HepG2 (cell line): Measurements from ENCODE around the gene FABP1. TPM values are rescaled to one million over a fixed set of nuclear protein-coding genes. Genes with fewer than 3 reads are reported as not detected.

Source experiments
- ATAC-seq: fragments of 200-7000 bp; cut with Tn5 transposase; 3 replicates; pipeline ENCODE4 v1.9.1; 2020; ENCODE audit warnings: mild to moderate bottlenecking, moderate library complexity
- BruUV-seq: library from RNA; stranded (reverse); fragments of 400-500 nt; replicated peaks from 2 replicates; lab custom pipeline; 2021; lab: Mats Ljungman, UMichigan
- CTCF ChIA-PET: fragments of 300-600 bp; formaldehyde crosslinking; extraction: SDS; loops from one replicate; lab custom pipeline; 2021; ENCODE audit warnings: low total read pairs, inconsistent platforms, low intra/inter-chr PET ratio; lab: Yijun Ruan, JAX
- POLR2A ChIA-PET: fragments of 350-600 bp; sonication (Branson Sonifier 250); formaldehyde crosslinking; loops from one replicate; lab custom pipeline; 2020; ENCODE audit warnings: antibody characterized with exemption, inconsistent platforms; lab: Yijun Ruan, JAX
- DNase-seq: peaks from one replicate; pipeline ENCODE4 v3.0.0-alpha.2; 2015; ENCODE audit warnings: low spot score
- FAIRE-seq: peaks from 3 replicates; lab custom pipeline; 2011; peaks lifted over from hg19 to GRCh38; lab: Jason Lieb, UNC
- H2AFZ ChIP-seq: one replicate; pipeline ENCODE4 v1.6.1; 2011; ENCODE audit warnings: low read length, inconsistent platforms
- H3K27ac ChIP-seq: fragments of 300-600 bp; 3 replicates; pipeline ENCODE4 v1.8.0; 2011; ENCODE audit warnings: mixed run types, mild to moderate bottlenecking, mixed read lengths, low read length, inconsistent platforms; ENCODE audit not compliant: insufficient read depth; ENCODE audit errors: extremely low read length
- H3K27me3 ChIP-seq, 2 experiments: fragments of 200-600 bp in 1 of 2; 2 replicates in 1 of 2; 3 replicates in 1 of 2; pipeline versions ENCODE4 v1.6.0 to v1.8.0; 2011; ENCODE audit warnings: low read length in 2 of 2, mild to moderate bottlenecking in 2 of 2, moderate library complexity in 2 of 2, inconsistent platforms in 1 of 2; ENCODE audit not compliant: insufficient read depth in 2 of 2, control insufficient read depth in 1 of 2
- H3K36me3 ChIP-seq, 2 experiments: fragments of 200-600 bp in 1 of 2; replicated peaks in 1 of 2; 2 replicates in 1 of 2; 3 replicates in 1 of 2; pipeline versions ENCODE4 v1.5.1 to v1.8.0; 2011; ENCODE audit warnings: low read length in 2 of 2, inconsistent platforms in 1 of 2; ENCODE audit not compliant: insufficient read depth in 2 of 2, control insufficient read depth in 1 of 2
- H3K4me1 ChIP-seq: 2 replicates; pipeline ENCODE4 v1.5.1; 2012; ENCODE audit warnings: low read length, inconsistent platforms; ENCODE audit not compliant: insufficient read depth
- H3K4me2 ChIP-seq: 2 replicates; pipeline ENCODE4 v1.6.0; 2011; ENCODE audit warnings: low read depth, low read length, inconsistent platforms
- H3K4me3 ChIP-seq, 3 experiments: fragments of 200-600 bp in 1 of 3; sonication (generic), shearing (Covaris generic) in 1 of 3; replicated peaks in 1 of 3; 2 replicates each; pipeline ENCODE4 v1.5.1; 2011 to 2016; ENCODE audit warnings: low read length in 3 of 3, inconsistent platforms in 2 of 3, low read depth in 2 of 3, mild to moderate bottlenecking in 2 of 3, control low read depth in 1 of 3, mixed read lengths in 1 of 3; ENCODE audit not compliant: insufficient read depth in 1 of 3
- H3K79me2 ChIP-seq: one replicate; pipeline ENCODE4 v1.6.1; 2011; ENCODE audit warnings: low read length, inconsistent platforms; ENCODE audit not compliant: insufficient read depth
- H3K9ac ChIP-seq: 2 replicates; pipeline ENCODE4 v1.6.0; 2011; ENCODE audit warnings: mild to moderate bottlenecking, low read depth, low read length, inconsistent platforms; ENCODE audit not compliant: insufficient read depth
- H3K9me3 ChIP-seq: 2 replicates; pipeline ENCODE4 v1.5.1; 2012; ENCODE audit warnings: mild to moderate bottlenecking, low read length
- H4K20me1 ChIP-seq: 2 replicates; pipeline ENCODE4 v1.6.0; 2011; ENCODE audit warnings: inconsistent platforms, mild to moderate bottlenecking, low read length, moderate library complexity; ENCODE audit not compliant: insufficient read depth
- CHD2 ChIP-seq: IDR thresholded peaks from 2 replicates; pipeline ENCODE4 v1.6.1; 2011; ENCODE audit warnings: low read depth, low read length, improper control_type of control experiment
- FOSL2 ChIP-seq: sonication (generic); formaldehyde crosslinking; IDR thresholded peaks from 2 replicates; pipeline ENCODE4 v1.4.0; 2020; ENCODE audit warnings: missing genetic modification reagents
- GTF2F1 ChIP-seq: fragments of 150-350 bp; IDR thresholded peaks from 2 replicates; pipeline ENCODE4 v1.6.1; 2014; ENCODE audit warnings: low read length
- MIER3 ChIP-seq: IDR thresholded peaks from 2 replicates; pipeline ENCODE4 v1.6.1; 2016; ENCODE audit warnings: missing compliant biosample characterization, borderline replicate concordance
- RFX1 ChIP-seq: fragments of 450-650 bp; IDR thresholded peaks from 2 replicates; pipeline ENCODE4 v1.6.1; 2017
- SETDB1 ChIP-seq: sonication (generic); formaldehyde crosslinking; IDR thresholded peaks from 2 replicates; pipeline ENCODE4 v1.5.1; 2020; ENCODE audit warnings: missing genetic modification reagents, mild to moderate bottlenecking, borderline replicate concordance
- SIN3A ChIP-seq: IDR thresholded peaks from 2 replicates; pipeline ENCODE4 v1.6.1; 2011; ENCODE audit warnings: low read depth, mild to moderate bottlenecking, control low read depth, low read length, borderline replicate concordance
- U2AF1 ChIP-seq: fragments of 200-400 bp; formaldehyde crosslinking; optimal IDR thresholded peaks from 2 replicates; pipeline ENCODE3; 2017; ENCODE audit warnings: mild to moderate bottlenecking, low read depth, low read length
- ZNF563 ChIP-seq: sonication (generic); formaldehyde crosslinking; IDR thresholded peaks from 2 replicates; pipeline ENCODE4 v1.8.0; 2022; ENCODE audit warnings: mild to moderate bottlenecking, moderate library complexity, missing genetic modification reagents
- WGBS: methylation state at CpG from one replicate; pipeline ENCODE4 v1.1.6; 2017; ENCODE audit warnings: low lambda C conversion rate; 5-methylcytosine and 5-hydroxymethylcytosine counted together
- in situ Hi-C: cut with HindIII; loops from 2 replicates; pipeline ENCODE4 v1.10.0; 2017; ENCODE audit warnings: low pct_unique_long_range_greater_than_20kb; ENCODE audit not compliant: extremely low pct_ligation_motif_present
- intact Hi-C: fragments of 100-400 bp; cut with micrococcal nuclease; formaldehyde crosslinking; loops from one replicate; pipeline ENCODE4 v1.10.0; 2022; ENCODE audit not compliant: unreplicated experiment
- polyA plus RNA-seq, 8 experiments: library from polyadenylated mRNA; depleted of rRNA in 3 of 8; stranded (reverse) in 7 of 8; unstranded in 1 of 8; fragments of >200 nt; fragmentation: Illumina TruSeq in 4 of 8; extraction: Trizol in 4 of 8; gene quantifications; 2 replicates each; pipeline versions ENCODE4 v1.2.1 to v1.2.3, GENCODE V29; 2011 to 2016; ENCODE audit warnings: low read depth in 4 of 8, missing spikeins in 1 of 8, mixed read lengths in 1 of 8; ENCODE audit not compliant: insufficient read depth in 1 of 8
- total RNA-seq, 5 experiments: library from RNA; depleted of rRNA; stranded (reverse); fragments of >200 nt; fragmentation: Illumina TruSeq; extraction: Trizol; gene quantifications; 2 replicates each; pipeline ENCODE4 v1.2.3, GENCODE V29; 2016; ENCODE audit warnings: low read depth in 1 of 5
- TF ChIP-seq, protein P1 (sequence below): sonication (generic); formaldehyde crosslinking; IDR thresholded peaks from 2 replicates; pipeline ENCODE4 v1.4.0; 2020; ENCODE audit warnings: missing genetic modification reagents
- TF ChIP-seq, protein P2 (sequence below): sonication (generic); formaldehyde crosslinking; conservative IDR thresholded peaks from 2 replicates; pipeline ENCODE4 v1.8.0; 2022; ENCODE audit warnings: low read depth, missing genetic modification reagents
- TF ChIP-seq, protein P3 (sequence below): sonication (generic); formaldehyde crosslinking; IDR thresholded peaks from 2 replicates; pipeline ENCODE4 v1.4.0; 2020; ENCODE audit warnings: missing genetic modification reagents
- TF ChIP-seq, protein P4 (sequence below): sonication (generic); formaldehyde crosslinking; IDR thresholded peaks from 2 replicates; pipeline ENCODE4 v1.8.1; 2023; ENCODE audit warnings: mild to moderate bottlenecking, moderate library complexity, missing genetic modification reagents
- TF ChIP-seq, protein P5 (sequence below): sonication (generic); formaldehyde crosslinking; conservative IDR thresholded peaks from 2 replicates; pipeline ENCODE4 v1.4.0; 2020; ENCODE audit warnings: missing genetic modification reagents
- TF ChIP-seq, protein P6 (sequence below): sonication (generic); formaldehyde crosslinking; IDR thresholded peaks from 2 replicates; pipeline ENCODE4 v1.5.0; 2020; ENCODE audit warnings: mild to moderate bottlenecking, missing genetic modification reagents

FABP1 gene
- total and polyA plus RNA-seq, 2 of the 13 experiments (the other 11 are each of a cell fraction or from before 2014, with no cell fraction given), result 644 to 1,608 TPM

DNA sequence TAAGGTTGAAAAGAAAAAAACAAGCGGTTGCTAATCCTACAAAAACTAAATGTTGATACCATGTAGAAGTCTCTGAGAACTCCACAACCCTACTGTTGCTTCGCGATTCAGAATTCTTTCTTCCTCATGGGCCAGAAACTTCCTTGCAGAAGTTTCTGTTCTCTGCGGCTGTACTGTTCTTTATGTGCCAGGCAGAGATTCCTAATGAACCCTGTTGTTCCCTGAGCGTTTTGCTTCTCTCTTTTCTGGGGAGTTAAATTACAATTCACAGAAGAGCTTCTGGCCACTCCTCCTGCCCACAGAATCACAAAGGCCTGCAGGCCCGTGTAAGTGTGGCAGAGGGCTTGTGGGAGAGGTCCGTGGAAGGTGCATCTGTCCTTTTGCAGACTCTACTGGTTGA, 40.5 kb upstream of the FABP1 start:
- 48% methylated on average over 7 of the region's 7 CpGs for WGBS
- intact Hi-C loops, result no loop called here
- Histone ChIP-seq H4K20me1 (no peaks in the 10 kb centered on the region), H3K4me3 (no peak overlapping the region), H3K36me3 (no peaks in the 10 kb centered on the region), H3K9ac (no peak overlapping the region), H3K79me2 (no peaks in the 10 kb centered on the region), H3K27ac (no peak overlapping the region), H3K4me1 (no peaks in the 10 kb centered on the region), H3K4me2 (no peak overlapping the region), H3K27me3 (peaks cover 0 to 43% of the 10 kb centered on the region in 2 experiments; a peak in 3 of 5 replicates), H2AFZ (no peak overlapping the region), H3K9me3 (no peaks in the 10 kb centered on the region)
- ATAC-seq (no peak), FAIRE-seq (no peak), DNase-seq (no peak)
- in situ Hi-C loops, result no loop called here
- CTCF ChIA-PET, result no interaction called here
- BruUV-seq, result no TSS peak
- POLR2A ChIA-PET, result no interaction called here
- TF ChIP-seq SIN3A (no peak), SETDB1 (CRISPR knock-in tag) (no peak), ZNF563 (CRISPR knock-in tag) (no peak), MIER3 (CRISPR knock-in tag) (no peak), GTF2F1 (no peak), RFX1 (no peak), CHD2 (no peak), FOSL2 (CRISPR knock-in tag) (no peak), U2AF1 (no peak)
- TF ChIP-seq, protein P1, sequence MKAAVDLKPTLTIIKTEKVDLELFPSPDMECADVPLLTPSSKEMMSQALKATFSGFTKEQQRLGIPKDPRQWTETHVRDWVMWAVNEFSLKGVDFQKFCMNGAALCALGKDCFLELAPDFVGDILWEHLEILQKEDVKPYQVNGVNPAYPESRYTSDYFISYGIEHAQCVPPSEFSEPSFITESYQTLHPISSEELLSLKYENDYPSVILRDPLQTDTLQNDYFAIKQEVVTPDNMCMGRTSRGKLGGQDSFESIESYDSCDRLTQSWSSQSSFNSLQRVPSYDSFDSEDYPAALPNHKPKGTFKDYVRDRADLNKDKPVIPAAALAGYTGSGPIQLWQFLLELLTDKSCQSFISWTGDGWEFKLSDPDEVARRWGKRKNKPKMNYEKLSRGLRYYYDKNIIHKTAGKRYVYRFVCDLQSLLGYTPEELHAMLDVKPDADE, result no peak
- TF ChIP-seq, protein P2, sequence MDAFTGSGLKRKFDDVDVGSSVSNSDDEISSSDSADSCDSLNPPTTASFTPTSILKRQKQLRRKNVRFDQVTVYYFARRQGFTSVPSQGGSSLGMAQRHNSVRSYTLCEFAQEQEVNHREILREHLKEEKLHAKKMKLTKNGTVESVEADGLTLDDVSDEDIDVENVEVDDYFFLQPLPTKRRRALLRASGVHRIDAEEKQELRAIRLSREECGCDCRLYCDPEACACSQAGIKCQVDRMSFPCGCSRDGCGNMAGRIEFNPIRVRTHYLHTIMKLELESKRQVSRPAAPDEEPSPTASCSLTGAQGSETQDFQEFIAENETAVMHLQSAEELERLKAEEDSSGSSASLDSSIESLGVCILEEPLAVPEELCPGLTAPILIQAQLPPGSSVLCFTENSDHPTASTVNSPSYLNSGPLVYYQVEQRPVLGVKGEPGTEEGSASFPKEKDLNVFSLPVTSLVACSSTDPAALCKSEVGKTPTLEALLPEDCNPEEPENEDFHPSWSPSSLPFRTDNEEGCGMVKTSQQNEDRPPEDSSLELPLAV (CRISPR knock-in tag), result no peak
- TF ChIP-seq, protein P3, sequence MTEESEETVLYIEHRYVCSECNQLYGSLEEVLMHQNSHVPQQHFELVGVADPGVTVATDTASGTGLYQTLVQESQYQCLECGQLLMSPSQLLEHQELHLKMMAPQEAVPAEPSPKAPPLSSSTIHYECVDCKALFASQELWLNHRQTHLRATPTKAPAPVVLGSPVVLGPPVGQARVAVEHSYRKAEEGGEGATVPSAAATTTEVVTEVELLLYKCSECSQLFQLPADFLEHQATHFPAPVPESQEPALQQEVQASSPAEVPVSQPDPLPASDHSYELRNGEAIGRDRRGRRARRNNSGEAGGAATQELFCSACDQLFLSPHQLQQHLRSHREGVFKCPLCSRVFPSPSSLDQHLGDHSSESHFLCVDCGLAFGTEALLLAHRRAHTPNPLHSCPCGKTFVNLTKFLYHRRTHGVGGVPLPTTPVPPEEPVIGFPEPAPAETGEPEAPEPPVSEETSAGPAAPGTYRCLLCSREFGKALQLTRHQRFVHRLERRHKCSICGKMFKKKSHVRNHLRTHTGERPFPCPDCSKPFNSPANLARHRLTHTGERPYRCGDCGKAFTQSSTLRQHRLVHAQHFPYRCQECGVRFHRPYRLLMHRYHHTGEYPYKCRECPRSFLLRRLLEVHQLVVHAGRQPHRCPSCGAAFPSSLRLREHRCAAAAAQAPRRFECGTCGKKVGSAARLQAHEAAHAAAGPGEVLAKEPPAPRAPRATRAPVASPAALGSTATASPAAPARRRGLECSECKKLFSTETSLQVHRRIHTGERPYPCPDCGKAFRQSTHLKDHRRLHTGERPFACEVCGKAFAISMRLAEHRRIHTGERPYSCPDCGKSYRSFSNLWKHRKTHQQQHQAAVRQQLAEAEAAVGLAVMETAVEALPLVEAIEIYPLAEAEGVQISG (CRISPR knock-in tag), result no peak
- TF ChIP-seq, protein P4, sequence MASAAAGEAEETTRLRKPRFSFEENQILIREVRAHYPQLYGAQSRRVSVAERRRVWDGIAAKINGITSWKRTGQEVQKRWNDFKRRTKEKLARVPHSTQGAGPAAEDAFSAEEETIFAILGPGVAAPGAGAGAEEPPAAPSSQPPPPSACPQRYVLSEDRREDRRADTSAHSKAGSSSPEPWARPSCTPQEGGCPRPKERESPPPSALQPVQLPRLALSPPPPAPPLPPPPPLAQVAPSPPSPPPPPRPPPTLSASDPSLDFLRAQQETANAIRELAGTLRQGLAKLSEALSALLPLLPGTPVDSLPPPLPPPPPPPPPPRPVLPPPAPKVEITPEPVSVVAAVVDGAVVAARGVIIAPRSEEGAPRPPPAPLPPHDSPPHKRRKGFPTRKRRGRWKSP, result no peak
- TF ChIP-seq, protein P5, sequence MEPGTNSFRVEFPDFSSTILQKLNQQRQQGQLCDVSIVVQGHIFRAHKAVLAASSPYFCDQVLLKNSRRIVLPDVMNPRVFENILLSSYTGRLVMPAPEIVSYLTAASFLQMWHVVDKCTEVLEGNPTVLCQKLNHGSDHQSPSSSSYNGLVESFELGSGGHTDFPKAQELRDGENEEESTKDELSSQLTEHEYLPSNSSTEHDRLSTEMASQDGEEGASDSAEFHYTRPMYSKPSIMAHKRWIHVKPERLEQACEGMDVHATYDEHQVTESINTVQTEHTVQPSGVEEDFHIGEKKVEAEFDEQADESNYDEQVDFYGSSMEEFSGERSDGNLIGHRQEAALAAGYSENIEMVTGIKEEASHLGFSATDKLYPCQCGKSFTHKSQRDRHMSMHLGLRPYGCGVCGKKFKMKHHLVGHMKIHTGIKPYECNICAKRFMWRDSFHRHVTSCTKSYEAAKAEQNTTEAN (CRISPR knock-in tag), result no peak
- TF ChIP-seq, protein P6, sequence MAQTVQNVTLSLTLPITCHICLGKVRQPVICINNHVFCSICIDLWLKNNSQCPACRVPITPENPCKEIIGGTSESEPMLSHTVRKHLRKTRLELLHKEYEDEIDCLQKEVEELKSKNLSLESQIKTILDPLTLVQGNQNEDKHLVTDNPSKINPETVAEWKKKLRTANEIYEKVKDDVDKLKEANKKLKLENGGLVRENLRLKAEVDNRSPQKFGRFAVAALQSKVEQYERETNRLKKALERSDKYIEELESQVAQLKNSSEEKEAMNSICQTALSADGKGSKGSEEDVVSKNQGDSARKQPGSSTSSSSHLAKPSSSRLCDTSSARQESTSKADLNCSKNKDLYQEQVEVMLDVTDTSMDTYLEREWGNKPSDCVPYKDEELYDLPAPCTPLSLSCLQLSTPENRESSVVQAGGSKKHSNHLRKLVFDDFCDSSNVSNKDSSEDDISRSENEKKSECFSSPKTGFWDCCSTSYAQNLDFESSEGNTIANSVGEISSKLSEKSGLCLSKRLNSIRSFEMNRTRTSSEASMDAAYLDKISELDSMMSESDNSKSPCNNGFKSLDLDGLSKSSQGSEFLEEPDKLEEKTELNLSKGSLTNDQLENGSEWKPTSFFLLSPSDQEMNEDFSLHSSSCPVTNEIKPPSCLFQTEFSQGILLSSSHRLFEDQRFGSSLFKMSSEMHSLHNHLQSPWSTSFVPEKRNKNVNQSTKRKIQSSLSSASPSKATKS (CRISPR knock-in tag), result no peak
